ENCODE measurements around the gene SGO2. TPM values are rescaled to one million over a fixed set of nuclear protein-coding genes. Genes with fewer than 3 reads are reported as not detected.

Gene SGO2
- total and polyA plus RNA-seq, 9 of the 15 experiments (the other 6 are each of a cell fraction or from before 2014, with no cell fraction given), result 14.5 to 25.9 (median 16.6) TPM

DNA sequence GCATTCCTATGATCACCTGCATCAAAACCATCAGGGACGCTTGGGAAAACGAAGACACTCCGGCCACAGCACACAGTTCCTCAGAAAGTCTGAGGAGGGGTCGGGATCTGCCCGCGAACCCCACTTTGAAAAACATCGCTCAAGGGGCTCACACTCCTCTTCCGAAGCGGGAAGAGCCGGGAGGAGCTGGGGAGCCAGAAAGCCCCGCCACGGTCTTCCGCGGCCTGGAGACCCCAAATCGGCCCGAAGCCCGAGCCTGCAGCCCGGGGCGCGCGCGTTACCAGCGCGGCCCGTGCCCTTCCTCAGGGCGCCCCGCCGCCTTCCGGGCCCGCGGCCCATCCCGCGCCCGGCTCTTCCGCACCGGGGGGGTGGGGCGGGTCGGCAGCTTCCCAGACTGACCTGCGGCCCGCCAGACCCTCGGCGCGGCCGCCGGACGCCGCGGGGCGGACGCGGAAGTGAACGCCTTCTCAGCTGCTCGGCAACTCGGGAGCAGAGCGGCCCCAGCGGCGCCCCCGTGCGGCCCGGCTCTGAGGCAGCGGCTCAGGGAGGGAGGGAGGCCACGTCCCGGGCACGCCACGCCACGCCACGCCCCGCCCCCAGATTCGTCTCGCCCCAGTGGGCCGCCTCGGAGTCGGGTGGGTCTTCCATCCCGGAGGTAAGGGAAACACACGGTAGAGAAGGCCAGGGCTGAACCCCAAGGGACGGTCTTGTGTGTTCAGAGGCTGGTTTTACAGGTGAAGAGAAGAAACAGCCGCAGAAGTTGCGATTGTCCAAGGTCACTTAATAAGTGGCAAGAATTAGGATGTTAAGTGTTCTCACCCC is 16.2 kb upstream of the SGO2 start, which contains the start of gene KCTD18 (continued):
- TF ChIP-seq GATAD2B (IDR thresholded peaks at IDR 0.05; ENCODE audit: borderline replicate concordance) (peak; percentile 99), ESRRB (CRISPR knock-in tag; IDR thresholded peaks at IDR 0.05; ENCODE audit: borderline replicate concordance) (no peak), NRF1 (conservative IDR thresholded peaks at IDR 0.05 in 1 of 2, IDR thresholded peaks at IDR 0.05 in 1 of 2) (peak; percentile 35 to 49; a peak in 2 of 4 replicates), NFXL1 (CRISPR knock-in tag; IDR thresholded peaks at IDR 0.05) (no peak), GABPB1 (CRISPR knock-in tag; IDR thresholded peaks at IDR 0.05) (peak; percentile 76), ZNF778 (CRISPR knock-in tag; IDR thresholded peaks at IDR 0.05) (no peak), SIRT6 (IDR thresholded peaks at IDR 0.05; ENCODE audit: low read depth, low read length) (no peak), NR2C2 (CRISPR knock-in tag; IDR thresholded peaks at IDR 0.05) (no peak), NR2C2 (tag; IDR thresholded peaks at IDR 0.05) (peak; percentile 21; the same call in 1 of the 2 replicates), RCOR1 (IDR thresholded peaks at IDR 0.05; ENCODE audit: borderline replicate concordance in 1 of 2, low read depth in 2 of 2, low read length in 2 of 2) (peak in 1 of 2 experiments; percentile 39; a peak in 1 of 4 replicates), SAFB2 (IDR thresholded peaks at IDR 0.05; ENCODE audit: borderline replicate concordance, low read depth, low read length, severe bottlenecking) (no peak), MBD2 (IDR thresholded peaks at IDR 0.05; ENCODE audit: borderline replicate concordance, low read depth) (no peak; the same call in 1 of the 2 replicates), CCNT2 (IDR thresholded peaks at IDR 0.05; ENCODE audit: borderline replicate concordance, extremely low read depth, insufficient read length, low read depth, low read length) (peak; percentile 92), POLR2B (IDR thresholded peaks at IDR 0.05; ENCODE audit: low read depth, partially characterized antibody) (no peak), RBM25 (IDR thresholded peaks at IDR 0.05; ENCODE audit: low read depth, low read length, severe bottlenecking) (peak; percentile 43), SIN3B (IDR thresholded peaks at IDR 0.05; ENCODE audit: low read depth) (0 out of 2 replicates have a peak, but pooled peaks have one; percentile 49), DNMT1 (IDR thresholded peaks at IDR 0.05) (no peak), PHB (CRISPR knock-in tag; IDR thresholded peaks at IDR 0.05) (no peak), SOX6 (IDR thresholded peaks at IDR 0.05) (peak; percentile 34; the same call in 1 of the 2 replicates), SIX5 (IDR thresholded peaks at IDR 0.05; ENCODE audit: borderline replicate concordance in 1 of 2, insufficient read depth in 1 of 2, low read depth in 1 of 2, low read length in 2 of 2) (peak in 1 of 2 experiments; percentile 17; a peak in 1 of 4 replicates), CREBBP (IDR thresholded peaks at IDR 0.05; ENCODE audit: low read depth, low read length) (no peak), CXXC5 (CRISPR knock-in tag; IDR thresholded peaks at IDR 0.05) (peak; percentile 94), HDAC1 (IDR thresholded peaks at IDR 0.05) (peak in 1 of 2 experiments; percentile 83; a peak in 2 of 4 replicates), ZFX (CRISPR knock-in tag; IDR thresholded peaks at IDR 0.05) (peak; percentile 80), ZNF232 (CRISPR knock-in tag; IDR thresholded peaks at IDR 0.05) (no peak)
- TF ChIP-seq, protein P1, sequence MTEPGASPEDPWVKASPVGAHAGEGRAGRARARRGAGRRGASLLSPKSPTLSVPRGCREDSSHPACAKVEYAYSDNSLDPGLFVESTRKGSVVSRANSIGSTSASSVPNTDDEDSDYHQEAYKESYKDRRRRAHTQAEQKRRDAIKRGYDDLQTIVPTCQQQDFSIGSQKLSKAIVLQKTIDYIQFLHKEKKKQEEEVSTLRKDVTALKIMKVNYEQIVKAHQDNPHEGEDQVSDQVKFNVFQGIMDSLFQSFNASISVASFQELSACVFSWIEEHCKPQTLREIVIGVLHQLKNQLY (CRISPR knock-in tag; conservative IDR thresholded peaks at IDR 0.05), result no peak
- TF ChIP-seq, protein P2, sequence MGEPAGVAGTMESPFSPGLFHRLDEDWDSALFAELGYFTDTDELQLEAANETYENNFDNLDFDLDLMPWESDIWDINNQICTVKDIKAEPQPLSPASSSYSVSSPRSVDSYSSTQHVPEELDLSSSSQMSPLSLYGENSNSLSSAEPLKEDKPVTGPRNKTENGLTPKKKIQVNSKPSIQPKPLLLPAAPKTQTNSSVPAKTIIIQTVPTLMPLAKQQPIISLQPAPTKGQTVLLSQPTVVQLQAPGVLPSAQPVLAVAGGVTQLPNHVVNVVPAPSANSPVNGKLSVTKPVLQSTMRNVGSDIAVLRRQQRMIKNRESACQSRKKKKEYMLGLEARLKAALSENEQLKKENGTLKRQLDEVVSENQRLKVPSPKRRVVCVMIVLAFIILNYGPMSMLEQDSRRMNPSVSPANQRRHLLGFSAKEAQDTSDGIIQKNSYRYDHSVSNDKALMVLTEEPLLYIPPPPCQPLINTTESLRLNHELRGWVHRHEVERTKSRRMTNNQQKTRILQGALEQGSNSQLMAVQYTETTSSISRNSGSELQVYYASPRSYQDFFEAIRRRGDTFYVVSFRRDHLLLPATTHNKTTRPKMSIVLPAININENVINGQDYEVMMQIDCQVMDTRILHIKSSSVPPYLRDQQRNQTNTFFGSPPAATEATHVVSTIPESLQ (CRISPR knock-in tag; IDR thresholded peaks at IDR 0.05), result peak; percentile 44; the same call in 1 of the 2 replicates

Measured in K562 (cell line).